Activated CD4-positive, CD25-positive, alpha-beta regulatory T cell (primary cell): Measurements from ENCODE around the gene TLE4.

Experiments used
- DNase-seq, 4 experiments: peaks; one replicate each; lab custom pipeline; 2025; lab: John Stamatoyannopoulos, UW

Gene TLE4

GRCh38 chr9:79572032-79572607 is 355 bp downstream of the TLE4 start:
- DNase-seq = no peak

- DNase-seq = peak; percentile 31 to 48 (median 46)
These were observed 1.0 kb downstream of the TLE4 start for GRCh38 chr9:79572608-79573411.

GRCh38 chr9:79573412-79573923 is 1.7 kb downstream of the TLE4 start:
- DNase-seq = no peak

GRCh38 chr9:79574136-79574535 is 2.4 kb downstream of the TLE4 start:
- no peak for DNase-seq

- DNase-seq = no peak
These were observed 3.0 kb downstream of the TLE4 start for GRCh38 chr9:79574781-79575180.

GRCh38 chr9:79575547-79575946 is 3.8 kb downstream of the TLE4 start:
- DNase-seq = no peak

GRCh38 chr9:79577969-79578723 is 6.4 kb downstream of the TLE4 start:
- DNase-seq = no peak

- no peak for DNase-seq
These were observed 7.1 kb downstream of the TLE4 start for GRCh38 chr9:79578891-79579290.

- no peak for DNase-seq
These were observed 7.9 kb downstream of the TLE4 start for GRCh38 chr9:79579624-79580023.

GRCh38 chr9:79580055-79580454 is 8.3 kb downstream of the TLE4 start:
- no peak for DNase-seq

GRCh38 chr9:79581388-79581787 is 9.6 kb downstream of the TLE4 start:
- no peak for DNase-seq

GRCh38 chr9:79581794-79582193 is 10.0 kb downstream of the TLE4 start:
- no peak for DNase-seq

- no peak for DNase-seq
These were observed 12.3 kb downstream of the TLE4 start for GRCh38 chr9:79583952-79584654.

GRCh38 chr9:79584655-79584982 is 12.9 kb downstream of the TLE4 start:
- DNase-seq = no peak

- DNase-seq = no peak
These were observed 16.9 kb downstream of the TLE4 start for GRCh38 chr9:79588488-79589223.

GRCh38 chr9:79591458-79591857 is 19.7 kb downstream of the TLE4 start:
- DNase-seq = no peak

- no peak for DNase-seq
These were observed 21.1 kb downstream of the TLE4 start for GRCh38 chr9:79592726-79593493.

- no peak for DNase-seq
These were observed 27.0 kb downstream of the TLE4 start for GRCh38 chr9:79598562-79599345.

GRCh38 chr9:79600466-79600865 is 28.7 kb downstream of the TLE4 start:
- no peak for DNase-seq
